GM19452 (cell line): ENCODE data around the gene PROX2.
A peak's percentile ranks its signal among the peaks of the same experiment; 100 is the strongest.

ENCODE experiments used
- ATAC-seq: cut with Tn5 transposase; IDR thresholded peaks from one replicate; pipeline ENCODE4 v1.9.1; 2021; ENCODE audit not compliant: unreplicated experiment

PROX2 gene

GRCh38 chr14:74846168-74846567 lies 29.8 kb downstream of the PROX2 start:
- ATAC-seq = no peak

GRCh38 chr14:74843653-74844052 lies 32.3 kb downstream of the PROX2 start:
- no peak for ATAC-seq

- ATAC-seq = peak; percentile 80
Measured at GRCh38 chr14:74841230-74842207, 34.4 kb downstream of the PROX2 start.

- no peak for ATAC-seq
Measured at GRCh38 chr14:74840603-74841030, 35.3 kb downstream of the PROX2 start.

- ATAC-seq = no peak
Measured at GRCh38 chr14:74838166-74838565, 37.8 kb downstream of the PROX2 start.

- no peak for ATAC-seq
Measured at GRCh38 chr14:74836251-74836960, 39.5 kb downstream of the PROX2 start.

GRCh38 chr14:74835645-74836250 lies 40.2 kb downstream of the PROX2 start:
- ATAC-seq = no peak

- ATAC-seq = no peak
Measured at GRCh38 chr14:74834692-74835392, 41.1 kb downstream of the PROX2 start.

- ATAC-seq = no peak
Measured at GRCh38 chr14:74832849-74833248, 43.1 kb downstream of the PROX2 start.

- ATAC-seq = no peak
Measured at GRCh38 chr14:74829251-74829650, 46.7 kb downstream of the PROX2 start.

- ATAC-seq = no peak
Measured at GRCh38 chr14:74826574-74826973, 49.4 kb downstream of the PROX2 start.
